ENCODE data around the gene C12orf56.

DNA sequence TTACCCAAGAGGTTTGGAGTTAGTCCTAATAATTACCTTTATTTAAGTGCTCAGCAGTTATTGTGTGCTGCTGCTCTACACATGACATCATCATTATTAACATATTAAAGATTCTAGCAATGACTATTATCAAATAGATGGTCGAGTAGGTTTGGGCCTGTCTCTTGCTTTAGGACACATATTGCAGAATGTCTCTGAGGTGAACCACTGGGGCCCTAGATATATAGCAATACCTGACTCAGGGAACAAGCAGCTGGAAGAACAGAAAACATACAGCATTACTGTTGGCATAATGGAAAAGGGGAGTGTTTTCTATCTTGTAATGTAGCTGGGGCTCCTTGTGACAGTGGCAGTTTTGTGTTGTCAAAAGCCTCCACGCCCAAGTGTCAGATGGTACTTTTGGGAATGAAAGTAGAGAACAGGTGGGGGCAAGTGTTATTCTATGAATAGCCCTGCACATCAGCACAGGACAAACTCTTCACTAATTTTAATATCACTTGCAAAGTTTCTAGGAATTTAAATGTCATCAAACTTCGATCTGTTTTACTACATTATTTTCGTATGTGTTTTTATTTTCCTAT is 54.6 kb downstream of the C12orf56 start:
- TF ChIP-seq, protein P1, sequence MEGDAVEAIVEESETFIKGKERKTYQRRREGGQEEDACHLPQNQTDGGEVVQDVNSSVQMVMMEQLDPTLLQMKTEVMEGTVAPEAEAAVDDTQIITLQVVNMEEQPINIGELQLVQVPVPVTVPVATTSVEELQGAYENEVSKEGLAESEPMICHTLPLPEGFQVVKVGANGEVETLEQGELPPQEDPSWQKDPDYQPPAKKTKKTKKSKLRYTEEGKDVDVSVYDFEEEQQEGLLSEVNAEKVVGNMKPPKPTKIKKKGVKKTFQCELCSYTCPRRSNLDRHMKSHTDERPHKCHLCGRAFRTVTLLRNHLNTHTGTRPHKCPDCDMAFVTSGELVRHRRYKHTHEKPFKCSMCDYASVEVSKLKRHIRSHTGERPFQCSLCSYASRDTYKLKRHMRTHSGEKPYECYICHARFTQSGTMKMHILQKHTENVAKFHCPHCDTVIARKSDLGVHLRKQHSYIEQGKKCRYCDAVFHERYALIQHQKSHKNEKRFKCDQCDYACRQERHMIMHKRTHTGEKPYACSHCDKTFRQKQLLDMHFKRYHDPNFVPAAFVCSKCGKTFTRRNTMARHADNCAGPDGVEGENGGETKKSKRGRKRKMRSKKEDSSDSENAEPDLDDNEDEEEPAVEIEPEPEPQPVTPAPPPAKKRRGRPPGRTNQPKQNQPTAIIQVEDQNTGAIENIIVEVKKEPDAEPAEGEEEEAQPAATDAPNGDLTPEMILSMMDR (IDR thresholded peaks at IDR 0.05): no peak
- TF ChIP-seq POLR2A (IDR thresholded peaks at IDR 0.05): no peak
